GM21423 (cell line): ENCODE data around the gene DDX31.
"Not testable (repeated sequence)": the region's sequence is repeated elsewhere in the genome, so short reads cannot be mapped to it uniquely, and the experiment has no call there.

Experiments
- ATAC-seq: cut with Tn5 transposase; IDR thresholded peaks from one replicate; pipeline ENCODE4 v1.9.1; 2021; ENCODE audit warnings: mild to moderate bottlenecking, moderate library complexity; ENCODE audit not compliant: unreplicated experiment

Gene DDX31

DNA sequence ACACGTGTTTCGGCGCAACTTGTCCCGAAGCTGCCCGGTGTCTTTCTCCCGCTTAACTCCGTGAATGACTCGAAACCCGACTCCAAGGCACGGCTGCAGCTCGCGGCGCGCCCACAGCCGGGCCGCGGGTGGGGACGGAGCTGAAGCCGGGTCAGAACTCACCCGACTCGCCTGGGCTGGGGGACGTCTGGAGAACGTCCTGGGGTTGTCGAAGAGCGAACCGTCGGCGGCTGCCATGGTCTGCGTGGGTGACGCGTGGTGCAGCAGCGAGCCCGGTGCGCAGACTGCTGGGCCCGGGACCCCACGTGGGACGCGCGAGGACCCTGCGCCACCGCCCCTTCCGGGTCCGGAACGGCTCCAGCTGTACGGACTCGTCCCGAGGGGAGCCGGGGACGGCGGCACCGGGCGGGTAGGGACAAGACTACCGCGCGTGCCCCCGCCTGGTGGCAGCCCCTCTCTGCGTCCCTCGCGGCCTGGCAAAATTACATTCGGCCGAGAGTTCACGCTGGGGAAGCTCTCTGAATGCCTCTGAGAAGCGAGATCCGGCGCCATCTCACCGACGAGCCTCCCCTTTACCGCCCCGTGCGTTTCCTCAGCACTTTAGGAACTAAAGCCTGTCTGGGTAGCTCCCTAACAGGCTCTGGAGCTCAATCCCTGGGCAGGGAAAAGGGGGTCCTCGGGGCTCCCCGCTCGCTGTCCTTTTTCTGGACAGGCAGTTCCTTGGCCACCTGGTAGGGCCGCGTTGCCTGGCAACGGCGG, at the start of gene DDX31:
DDX31 (minus strand) TSS at position 286 of the 759 bp plus-strand sequence; CDS start at position 237, 49 bp downstream.
- peak; percentile 74 for ATAC-seq

DNA sequence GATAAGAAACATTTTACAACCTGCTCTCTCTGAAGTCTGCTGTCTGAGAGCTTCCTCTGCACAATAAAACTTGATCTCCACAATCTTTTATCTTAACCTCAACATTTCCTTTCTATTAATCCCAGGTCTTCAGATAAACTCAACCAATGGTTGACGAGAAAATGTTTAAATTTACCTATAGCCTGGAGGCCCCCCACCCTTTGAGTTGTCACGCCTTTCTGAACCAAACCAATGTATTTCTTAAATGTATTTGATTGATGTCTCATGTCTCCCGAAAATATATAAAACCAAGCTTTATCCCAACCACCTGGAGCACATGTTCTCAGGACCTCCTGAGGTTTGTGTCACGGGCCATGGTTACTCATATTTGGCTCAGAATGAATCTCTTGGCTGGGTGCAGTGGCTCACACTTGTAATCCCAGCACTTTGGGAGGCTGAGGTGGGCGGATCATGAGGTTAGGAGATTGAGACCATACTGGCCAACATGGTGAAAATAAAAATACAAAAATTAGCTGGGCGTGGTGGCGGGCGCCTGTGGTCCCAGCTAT, 48.7 kb upstream of the DDX31 start:
- ATAC-seq, result not testable (repeated sequence)

DNA sequence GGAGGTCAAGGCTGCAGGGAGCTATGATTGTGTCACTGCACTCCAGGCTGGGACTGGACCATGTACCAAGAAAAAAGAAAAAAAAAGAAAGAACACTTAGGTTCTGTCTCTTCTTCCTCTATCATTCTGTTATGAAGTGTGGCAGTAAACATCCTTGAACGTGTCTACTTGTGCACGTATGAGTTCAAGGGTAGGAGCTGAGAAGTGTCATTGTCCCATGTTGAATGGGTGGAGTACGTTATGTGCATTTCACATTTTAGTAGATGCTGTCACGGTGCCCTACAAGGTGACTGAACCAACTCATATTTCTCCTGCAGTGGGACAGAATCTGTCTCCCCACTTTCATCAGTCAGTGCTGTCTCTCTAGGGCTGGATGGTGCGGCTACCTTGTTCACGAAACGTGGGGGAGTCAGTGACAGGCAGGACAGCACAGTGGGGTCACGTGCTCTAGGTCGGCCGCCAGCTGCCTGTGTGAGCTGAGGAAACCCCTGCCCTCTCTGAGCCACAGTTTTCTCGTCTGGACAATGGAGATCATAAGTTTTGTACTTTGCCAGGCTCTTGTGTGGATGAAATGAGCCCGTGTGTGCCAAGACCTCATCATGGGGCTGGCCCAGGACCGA, 47.7 kb upstream of the DDX31 start:
- ATAC-seq, result no peak

DNA sequence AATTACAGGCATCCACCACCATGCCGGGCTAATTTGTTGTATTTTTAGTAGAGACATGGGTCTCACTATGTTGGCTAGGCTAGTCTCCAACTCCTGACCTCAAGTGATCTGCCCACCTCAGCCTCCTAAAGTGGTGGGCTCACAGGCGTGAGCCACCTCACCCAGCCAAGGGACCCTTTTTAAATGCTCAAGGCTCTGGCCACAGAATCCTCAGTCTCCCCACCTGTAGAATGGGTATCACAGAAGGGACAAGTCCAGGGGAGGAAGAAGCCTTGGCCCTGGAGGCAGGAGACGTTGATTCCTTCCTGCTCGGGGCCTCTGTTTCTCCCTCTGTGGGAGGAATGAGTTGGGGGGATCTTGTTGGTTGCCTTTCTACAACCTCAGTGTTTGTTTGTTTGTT, 46.2 kb upstream of the DDX31 start:
- ATAC-seq, result no peak

DNA sequence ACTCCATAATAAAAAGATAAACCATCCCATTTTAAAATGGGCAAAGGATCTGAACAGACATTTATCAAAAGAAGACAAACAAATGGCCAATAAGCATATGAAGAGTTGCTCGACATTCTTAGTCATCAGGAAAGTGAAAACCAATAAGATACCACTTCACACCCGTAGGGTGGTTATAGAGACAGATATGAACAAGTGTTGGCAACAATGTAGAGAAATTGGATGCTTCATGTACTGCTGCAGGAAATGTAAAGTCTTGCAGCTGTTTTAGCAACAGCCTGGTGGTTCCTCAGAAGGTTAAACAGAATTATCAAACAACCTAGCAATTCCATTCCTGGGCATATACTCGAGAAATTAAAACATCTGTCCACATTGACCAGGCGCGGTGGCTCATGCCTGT, 43.0 kb upstream of the DDX31 start:
- no peak for ATAC-seq

DNA sequence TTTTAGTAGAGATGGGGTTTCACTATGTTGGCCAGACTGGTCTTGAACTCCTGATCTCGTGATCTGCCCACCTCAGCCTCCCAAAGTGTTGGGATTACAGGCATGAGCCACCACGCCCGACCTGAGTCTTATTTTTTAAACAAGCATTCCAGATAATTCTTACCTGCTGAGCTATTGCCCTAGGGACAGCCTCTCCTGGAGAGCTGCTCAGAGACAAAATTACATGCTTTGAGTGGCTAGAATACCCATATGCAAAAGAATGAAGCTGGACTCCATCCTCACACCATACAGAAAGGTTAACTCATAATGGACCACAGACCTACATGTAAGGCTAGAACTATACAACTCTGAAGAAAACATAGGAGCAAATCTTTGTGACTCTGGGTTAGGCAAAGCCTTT, 42.1 kb upstream of the DDX31 start:
- ATAC-seq, result no peak

GRCh38 chr9:132711152-132711551, 41.4 kb upstream of the DDX31 start:
- not testable (repeated sequence) for ATAC-seq

DNA sequence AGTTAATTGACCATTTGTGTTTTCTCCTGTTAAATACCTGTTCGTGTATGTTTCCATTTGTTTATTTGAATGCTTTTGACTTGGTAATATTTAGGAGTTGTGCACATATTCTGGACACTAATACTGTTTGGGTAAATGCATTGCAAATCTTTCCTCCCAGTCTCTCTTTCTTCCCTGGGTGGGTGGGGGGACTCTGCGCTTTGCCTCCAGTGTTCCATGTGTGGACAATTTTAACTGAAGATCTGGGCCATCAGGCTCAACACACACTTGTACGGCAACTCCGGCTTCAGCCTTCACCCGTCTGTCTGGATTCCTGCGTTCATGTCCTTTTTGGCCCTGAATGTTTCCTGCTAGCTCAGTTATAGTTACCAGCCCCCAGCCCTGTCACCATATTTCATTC, 40.5 kb upstream of the DDX31 start:
- ATAC-seq, result no peak

GRCh38 chr9:132708769-132709430, 39.1 kb upstream of the DDX31 start:
- no peak for ATAC-seq

DNA sequence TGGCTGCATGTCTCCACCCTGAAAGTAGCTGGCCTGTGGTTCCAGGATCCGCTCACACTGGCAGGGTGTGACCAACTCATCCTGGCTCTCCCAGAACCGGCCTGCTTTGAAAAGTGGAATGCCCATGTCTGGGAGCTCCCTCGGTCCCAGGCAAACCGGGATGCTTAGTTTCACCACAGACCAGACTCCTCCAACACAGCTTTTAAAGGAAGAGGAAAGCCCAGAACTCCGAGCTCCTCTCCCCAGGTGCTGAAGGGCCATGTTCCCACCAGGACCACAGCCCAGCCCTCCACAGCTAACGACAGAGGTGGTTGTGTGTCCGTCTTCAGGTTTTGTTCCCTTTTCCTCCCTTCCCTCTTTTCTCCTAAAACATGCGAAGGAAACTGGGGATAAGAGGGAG, 38.5 kb upstream of the DDX31 start:
- no peak for ATAC-seq

- no peak for ATAC-seq
Observed at GRCh38 chr9:132703336-132703735, 33.6 kb upstream of the DDX31 start.

DNA sequence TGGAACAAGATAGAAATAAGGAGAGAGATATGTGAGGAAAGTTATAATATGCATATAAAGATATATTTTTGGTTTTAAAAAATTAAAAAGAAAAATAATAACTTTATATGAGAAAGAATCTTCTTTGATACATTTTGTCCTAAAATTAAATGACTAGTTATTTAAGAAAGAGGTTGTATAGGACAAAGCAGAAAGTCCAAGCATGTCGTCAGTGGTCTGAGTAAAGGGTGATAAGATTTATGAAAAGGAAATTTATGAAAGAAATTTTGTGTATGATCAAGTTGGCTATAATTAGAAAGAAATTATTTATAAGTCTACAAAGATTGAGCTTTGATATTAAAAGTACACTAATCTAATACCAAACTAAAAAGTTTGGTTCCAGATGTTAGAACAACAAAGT, 32.5 kb upstream of the DDX31 start:
- ATAC-seq, result no peak

DNA sequence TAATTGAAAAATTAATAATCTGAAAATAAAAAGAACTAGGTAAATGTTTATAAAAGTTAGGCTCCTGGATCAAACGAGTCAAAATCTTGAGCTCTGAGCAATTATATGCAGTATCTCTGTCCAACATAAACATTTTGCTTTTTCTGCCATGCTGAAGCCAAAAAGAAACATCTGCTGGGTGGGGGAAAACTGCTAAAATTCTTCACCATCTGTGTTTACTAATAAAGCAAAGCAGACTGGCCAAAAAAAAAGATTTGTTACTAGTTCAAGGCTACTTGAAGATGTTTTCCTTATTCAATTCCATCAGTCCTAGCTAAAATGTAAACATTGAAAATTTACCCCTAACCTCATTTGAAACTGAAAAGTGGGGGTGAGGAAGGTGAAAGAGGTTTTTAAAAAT, 30.2 kb upstream of the DDX31 start:
- no peak for ATAC-seq

DNA sequence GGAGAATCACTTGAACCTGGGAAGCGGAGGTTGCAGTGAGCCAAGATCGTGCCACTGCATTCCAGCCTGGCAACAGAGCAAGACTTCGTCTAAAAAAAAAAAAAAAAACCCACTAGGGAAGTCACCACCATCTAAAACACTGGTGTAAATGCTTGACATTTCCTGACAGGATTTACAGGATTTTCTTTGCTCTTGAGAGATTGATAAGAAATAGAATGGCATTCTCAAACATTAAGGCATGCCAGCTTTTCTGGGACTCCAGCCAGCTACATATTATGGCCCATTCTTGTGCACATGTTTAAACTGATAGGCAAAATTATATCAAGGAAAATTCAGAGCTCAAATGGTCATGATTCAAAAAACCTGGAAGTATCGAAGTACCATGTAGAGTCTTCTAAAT, 29.2 kb upstream of the DDX31 start:
- ATAC-seq, result no peak

DNA sequence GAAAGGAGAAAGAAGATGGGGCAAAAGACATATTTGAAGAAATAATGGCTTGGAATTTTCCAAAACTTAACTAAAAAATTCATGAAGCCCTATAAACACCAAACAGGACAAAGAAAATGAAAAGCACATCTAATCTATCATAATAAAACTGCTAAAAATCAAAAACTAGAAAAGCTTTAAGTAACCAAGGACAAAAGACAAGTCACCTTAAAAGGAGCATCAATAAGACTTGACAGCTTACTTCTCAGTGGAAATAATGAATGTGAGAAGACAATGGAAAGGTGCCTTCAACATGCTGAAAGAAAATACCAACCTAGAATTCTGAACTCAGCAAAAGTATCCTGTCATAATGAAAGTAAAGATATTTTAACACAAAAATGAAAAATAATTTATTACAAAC, 27.4 kb upstream of the DDX31 start:
- no peak for ATAC-seq

- ATAC-seq, result no peak
Observed at GRCh38 chr9:132694144-132694543, 24.4 kb upstream of the DDX31 start.

DNA sequence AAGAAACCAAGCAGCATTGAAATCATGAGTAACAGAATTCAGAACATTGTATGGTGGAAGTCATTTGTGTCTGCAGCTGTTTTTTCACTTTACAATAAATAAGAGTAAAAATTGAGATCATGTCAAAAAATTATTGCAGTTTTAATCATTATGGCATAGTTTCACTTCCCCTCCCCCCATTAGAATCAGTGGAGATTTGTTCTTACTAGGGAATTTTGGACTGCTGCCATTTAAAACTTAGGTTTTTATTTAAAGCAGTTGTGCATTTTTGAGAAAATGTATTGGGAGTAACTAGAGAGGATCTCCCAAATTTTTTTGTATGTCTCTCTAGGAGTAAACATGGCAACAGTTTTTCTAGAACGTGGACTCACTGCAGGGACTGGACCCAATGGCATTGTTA, 20.9 kb upstream of the DDX31 start:
- no peak for ATAC-seq

- no peak for ATAC-seq
Observed at GRCh38 chr9:132683873-132684272, 14.1 kb upstream of the DDX31 start.

GRCh38 chr9:132681561-132681960, 11.8 kb upstream of the DDX31 start:
- ATAC-seq, result no peak

- no peak for ATAC-seq
Observed at GRCh38 chr9:132679946-132680625, 10.3 kb upstream of the DDX31 start.

- no peak for ATAC-seq
Observed at GRCh38 chr9:132677976-132678375, 8.2 kb upstream of the DDX31 start.
